GM12874 (cell line): ENCODE measurements around the gene RBM12.

ENCODE experiments used
- TF ChIP-seq, protein P1 (sequence below): IDR thresholded peaks from 2 replicates; pipeline ENCODE4 v1.5.1; 2011; ENCODE audit warnings: low read depth, mild to moderate bottlenecking, control low read depth, low read length, moderate library complexity; ENCODE audit not compliant: insufficient read depth

The RBM12 gene, protein sequence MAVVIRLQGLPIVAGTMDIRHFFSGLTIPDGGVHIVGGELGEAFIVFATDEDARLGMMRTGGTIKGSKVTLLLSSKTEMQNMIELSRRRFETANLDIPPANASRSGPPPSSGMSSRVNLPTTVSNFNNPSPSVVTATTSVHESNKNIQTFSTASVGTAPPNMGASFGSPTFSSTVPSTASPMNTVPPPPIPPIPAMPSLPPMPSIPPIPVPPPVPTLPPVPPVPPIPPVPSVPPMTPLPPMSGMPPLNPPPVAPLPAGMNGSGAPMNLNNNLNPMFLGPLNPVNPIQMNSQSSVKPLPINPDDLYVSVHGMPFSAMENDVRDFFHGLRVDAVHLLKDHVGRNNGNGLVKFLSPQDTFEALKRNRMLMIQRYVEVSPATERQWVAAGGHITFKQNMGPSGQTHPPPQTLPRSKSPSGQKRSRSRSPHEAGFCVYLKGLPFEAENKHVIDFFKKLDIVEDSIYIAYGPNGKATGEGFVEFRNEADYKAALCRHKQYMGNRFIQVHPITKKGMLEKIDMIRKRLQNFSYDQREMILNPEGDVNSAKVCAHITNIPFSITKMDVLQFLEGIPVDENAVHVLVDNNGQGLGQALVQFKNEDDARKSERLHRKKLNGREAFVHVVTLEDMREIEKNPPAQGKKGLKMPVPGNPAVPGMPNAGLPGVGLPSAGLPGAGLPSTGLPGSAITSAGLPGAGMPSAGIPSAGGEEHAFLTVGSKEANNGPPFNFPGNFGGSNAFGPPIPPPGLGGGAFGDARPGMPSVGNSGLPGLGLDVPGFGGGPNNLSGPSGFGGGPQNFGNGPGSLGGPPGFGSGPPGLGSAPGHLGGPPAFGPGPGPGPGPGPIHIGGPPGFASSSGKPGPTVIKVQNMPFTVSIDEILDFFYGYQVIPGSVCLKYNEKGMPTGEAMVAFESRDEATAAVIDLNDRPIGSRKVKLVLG

DNA sequence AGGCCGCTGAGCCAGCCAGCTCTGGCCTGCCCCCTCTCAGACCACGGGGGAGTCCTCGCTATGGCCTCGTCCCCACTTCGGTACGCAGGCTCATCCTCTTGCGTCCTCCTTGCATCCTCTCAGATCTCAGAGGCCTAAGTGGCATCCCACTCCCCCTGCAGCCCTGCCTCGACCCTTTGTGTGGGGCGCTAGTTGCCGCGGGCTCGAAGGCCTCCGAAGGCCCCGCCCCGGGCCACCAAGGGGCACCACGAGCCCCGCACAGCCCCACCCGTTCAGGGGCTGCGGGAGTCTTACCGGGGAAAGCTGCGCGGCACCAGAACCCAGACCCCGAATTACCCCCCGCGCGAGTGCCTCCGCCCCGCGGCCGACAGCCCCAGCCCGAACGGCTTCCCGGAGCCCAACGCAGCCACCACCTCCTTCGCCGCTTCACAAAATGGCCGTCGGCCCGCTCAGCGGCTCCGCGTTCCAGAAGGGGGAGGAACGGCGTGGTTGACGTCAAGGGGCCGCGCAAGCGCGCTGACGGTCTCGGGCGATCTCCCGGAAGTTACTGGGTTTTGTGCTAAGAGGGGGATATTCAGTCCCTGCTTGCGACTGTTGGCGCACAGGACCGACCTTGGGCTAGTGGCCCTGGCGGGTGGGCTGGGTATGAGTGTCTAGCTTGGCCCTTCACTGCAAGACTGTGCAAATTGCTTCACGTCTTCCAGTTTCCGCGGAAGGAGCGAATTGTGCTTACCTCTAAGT is at the start of gene RBM12, which contains the start of gene CPNE1:
RBM12 (minus strand) TSS at position 435 of the 741 bp plus-strand sequence. CDS start 9,578 bp downstream, outside the sequence.
CPNE1 (minus strand) TSS at position 435 of the 741 bp plus-strand sequence. CDS start 31,977 bp downstream, outside the sequence.
- TF ChIP-seq, protein P1, sequence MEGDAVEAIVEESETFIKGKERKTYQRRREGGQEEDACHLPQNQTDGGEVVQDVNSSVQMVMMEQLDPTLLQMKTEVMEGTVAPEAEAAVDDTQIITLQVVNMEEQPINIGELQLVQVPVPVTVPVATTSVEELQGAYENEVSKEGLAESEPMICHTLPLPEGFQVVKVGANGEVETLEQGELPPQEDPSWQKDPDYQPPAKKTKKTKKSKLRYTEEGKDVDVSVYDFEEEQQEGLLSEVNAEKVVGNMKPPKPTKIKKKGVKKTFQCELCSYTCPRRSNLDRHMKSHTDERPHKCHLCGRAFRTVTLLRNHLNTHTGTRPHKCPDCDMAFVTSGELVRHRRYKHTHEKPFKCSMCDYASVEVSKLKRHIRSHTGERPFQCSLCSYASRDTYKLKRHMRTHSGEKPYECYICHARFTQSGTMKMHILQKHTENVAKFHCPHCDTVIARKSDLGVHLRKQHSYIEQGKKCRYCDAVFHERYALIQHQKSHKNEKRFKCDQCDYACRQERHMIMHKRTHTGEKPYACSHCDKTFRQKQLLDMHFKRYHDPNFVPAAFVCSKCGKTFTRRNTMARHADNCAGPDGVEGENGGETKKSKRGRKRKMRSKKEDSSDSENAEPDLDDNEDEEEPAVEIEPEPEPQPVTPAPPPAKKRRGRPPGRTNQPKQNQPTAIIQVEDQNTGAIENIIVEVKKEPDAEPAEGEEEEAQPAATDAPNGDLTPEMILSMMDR, result no peak

DNA sequence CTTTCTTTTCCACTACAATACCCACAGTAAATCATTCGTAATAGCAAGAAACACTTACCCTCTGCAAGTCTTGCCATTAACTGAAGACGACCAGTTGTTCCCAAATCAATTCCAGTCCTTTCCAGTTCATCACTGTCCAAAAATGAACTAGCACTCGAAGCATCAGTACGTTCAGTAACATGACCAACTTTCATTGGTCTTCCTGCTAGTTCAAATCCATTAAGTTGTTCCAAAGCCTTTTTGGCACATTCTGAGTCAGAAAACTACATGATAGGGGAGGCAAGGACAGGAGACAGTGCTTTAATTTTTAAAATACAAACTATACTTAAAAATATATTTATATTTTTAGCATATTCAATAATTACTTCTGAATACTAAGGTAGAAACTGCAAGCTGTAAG is 49.4 kb upstream of the RBM12 start:
- TF ChIP-seq, protein P1, result no peak

DNA sequence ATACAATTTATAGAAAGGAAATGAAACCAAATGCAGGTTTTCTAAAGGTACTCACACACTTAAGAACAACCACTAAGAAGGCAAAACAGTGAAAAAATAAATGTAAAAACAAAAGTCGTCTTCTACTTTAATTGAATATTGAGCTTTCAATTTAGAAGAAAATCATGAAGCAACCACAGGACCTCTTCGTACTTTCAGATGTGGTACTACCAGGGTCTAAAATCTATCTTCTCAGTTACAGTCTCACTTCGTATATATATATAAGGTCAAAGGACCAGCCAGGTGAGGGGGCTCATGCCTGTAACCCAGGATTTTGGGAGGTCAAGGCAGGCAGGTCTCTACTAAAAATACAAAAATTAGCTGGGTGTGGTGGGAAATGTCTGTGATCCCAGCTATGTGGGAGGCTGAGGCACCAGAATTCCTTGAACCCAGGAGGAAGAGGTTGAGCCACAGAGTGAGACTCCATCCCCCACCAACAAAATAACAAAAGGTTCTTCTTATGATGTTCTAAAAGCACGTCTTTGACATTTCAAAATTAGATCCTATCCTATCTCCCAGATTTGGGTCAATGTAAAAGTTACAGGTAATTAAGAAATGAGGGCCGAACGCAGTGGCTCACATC is 47.0 kb upstream of the RBM12 start:
- TF ChIP-seq, protein P1, result no peak

DNA sequence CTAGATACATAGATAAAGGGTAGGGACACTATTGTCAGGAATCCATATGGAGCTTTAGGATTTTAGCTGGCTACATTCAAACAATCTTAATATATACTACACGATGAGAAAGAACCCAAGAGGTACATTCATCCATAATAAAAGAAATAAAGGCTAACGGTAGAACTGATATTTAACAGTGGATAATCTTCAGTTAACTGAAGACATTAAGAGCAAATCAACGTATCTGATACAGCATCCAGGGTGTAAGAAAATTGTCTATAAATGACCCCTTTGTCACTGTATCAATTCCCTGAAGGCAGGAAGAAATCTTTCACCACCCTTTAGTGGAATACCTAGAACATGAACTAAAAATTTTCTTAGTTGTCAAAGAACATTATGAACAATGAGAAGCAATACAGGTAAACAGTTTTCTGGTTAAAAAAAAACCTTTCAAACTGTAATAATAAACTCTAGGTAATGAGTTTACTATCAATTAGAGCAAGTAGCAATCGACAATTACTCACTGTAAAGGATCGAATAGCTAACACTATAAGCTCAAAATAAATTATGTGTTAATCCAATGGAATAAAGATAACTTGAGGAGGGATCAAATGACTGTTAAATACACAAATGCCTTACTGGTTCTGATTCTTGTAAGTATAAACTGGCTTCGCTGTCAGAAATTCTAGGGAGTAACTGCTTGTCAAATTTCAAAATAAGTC is 46.3 kb upstream of the RBM12 start:
- TF ChIP-seq, protein P1, result no peak

DNA sequence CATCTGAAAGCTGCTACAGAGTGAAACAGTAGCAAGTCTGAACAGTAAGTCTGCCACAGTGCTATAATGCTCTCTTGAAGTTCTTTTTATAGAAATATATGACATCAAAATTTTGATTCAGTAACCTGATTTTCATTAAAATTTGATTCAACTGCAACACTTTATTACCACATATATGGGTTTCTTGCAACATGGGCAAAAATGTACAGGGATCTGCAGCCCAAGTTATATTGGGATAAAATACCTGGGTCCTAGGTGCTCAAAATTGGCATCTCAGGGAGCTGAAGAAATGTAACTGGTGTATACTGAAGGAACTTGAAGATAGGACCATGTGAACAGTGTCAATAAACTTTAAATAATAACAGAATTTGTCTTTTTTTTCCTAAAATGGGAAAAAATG is 45.3 kb upstream of the RBM12 start:
- TF ChIP-seq, protein P1, result no peak

DNA sequence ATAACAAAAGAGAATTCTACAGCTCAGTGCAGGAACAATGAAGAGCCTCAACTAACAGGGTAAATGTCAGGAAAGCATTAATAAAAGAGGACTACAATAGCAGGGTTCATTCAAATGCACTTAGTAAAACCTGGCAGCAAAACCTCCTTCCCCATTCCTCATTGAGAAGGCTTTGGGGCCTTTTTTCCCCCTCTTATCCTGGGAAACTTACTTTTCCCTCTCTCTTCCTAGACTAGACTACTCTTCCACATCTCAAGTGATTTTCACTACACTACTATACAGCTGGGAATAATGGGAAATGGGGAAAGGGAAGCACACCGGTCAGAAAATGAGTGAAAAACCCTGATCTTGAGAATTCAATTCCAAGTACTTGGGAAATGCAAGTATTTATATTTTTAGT is 44.6 kb upstream of the RBM12 start:
- TF ChIP-seq, protein P1, result no peak
